ENCODE data around the gene HNRNPM.

DNA sequence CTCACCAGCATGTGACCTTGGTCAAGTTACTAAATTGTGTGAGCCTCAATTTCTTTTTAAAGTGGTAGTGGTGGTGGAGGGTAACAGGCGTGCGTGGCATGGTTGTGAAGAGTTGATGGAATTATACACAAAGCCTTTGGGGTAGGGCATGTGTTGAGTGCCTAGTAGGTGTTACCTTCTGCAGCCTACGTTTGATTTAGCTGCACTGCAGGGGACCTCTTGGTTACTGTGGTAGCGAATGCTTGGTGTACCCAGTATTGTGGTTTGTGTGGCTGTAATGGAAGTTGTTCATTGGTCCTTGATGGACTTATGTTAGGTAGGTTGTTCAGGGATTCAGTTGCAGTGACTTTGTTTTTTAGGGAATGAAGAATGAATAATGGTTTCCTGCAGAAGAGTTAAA is 33.1 kb downstream of the HNRNPM start:
- no peak for TF ChIP-seq POLR2A (IDR thresholded peaks at IDR 0.05; ENCODE audit: low read length)
- no peak for TF ChIP-seq GATA1 (IDR thresholded peaks at IDR 0.05; ENCODE audit: low read depth, low read length)

All from erythroblast (primary cell).